HUES48 (cell line): Measurements from ENCODE around the gene RASGRP3.

Experiments used
- H3K27ac ChIP-seq: one replicate; pipeline ENCODE4 v1.7.0; 2013; ENCODE audit warnings: low read depth, low read length, inconsistent platforms
- H3K27me3 ChIP-seq: 2 replicates; pipeline ENCODE4 v1.6.1; 2013; ENCODE audit warnings: mild to moderate bottlenecking, low read length; ENCODE audit not compliant: control insufficient read depth, insufficient read depth
- H3K36me3 ChIP-seq: 2 replicates; pipeline ENCODE4 v1.6.1; 2013; ENCODE audit warnings: low read length; ENCODE audit not compliant: control insufficient read depth, insufficient read depth
- H3K4me1 ChIP-seq: 2 replicates; pipeline ENCODE4 v1.6.1; 2013; ENCODE audit warnings: mild to moderate bottlenecking, low read length; ENCODE audit not compliant: control insufficient read depth, insufficient read depth
- H3K4me3 ChIP-seq: 2 replicates; pipeline ENCODE4 v1.5.1; 2013; ENCODE audit warnings: mild to moderate bottlenecking, low read depth, low read length
- H3K9ac ChIP-seq: 2 replicates; pipeline ENCODE4 v1.6.1; 2013; ENCODE audit warnings: mild to moderate bottlenecking, low read depth, low read length, moderate library complexity
- H3K9me3 ChIP-seq: 2 replicates; pipeline ENCODE4 v1.6.1; 2013; ENCODE audit warnings: low read length; ENCODE audit not compliant: control insufficient read depth, insufficient read depth

Gene RASGRP3

GRCh38 chr2:33510586-33510968 lies 34.1 kb downstream of the RASGRP3 start:
- no peaks in the 10 kb centered on the region for H3K36me3 ChIP-seq
- H3K4me1 ChIP-seq = no peaks in the 10 kb centered on the region
- no peaks in the 10 kb centered on the region for H3K27me3 ChIP-seq
- H3K9me3 ChIP-seq = no peaks in the 10 kb centered on the region
- H3K27ac ChIP-seq = no peak overlapping the region
- no peak overlapping the region for H3K9ac ChIP-seq
- H3K4me3 ChIP-seq = no peak overlapping the region

GRCh38 chr2:33511141-33511540 lies 34.7 kb downstream of the RASGRP3 start:
- Histone ChIP-seq H3K36me3 (no peaks in the 10 kb centered on the region), H3K4me3 (no peak overlapping the region), H3K9ac (no peak overlapping the region), H3K27me3 (no peaks in the 10 kb centered on the region), H3K27ac (no peak overlapping the region), H3K9me3 (no peaks in the 10 kb centered on the region), H3K4me1 (no peaks in the 10 kb centered on the region)

- H3K4me3 ChIP-seq = no peak overlapping the region
- no peaks in the 10 kb centered on the region for H3K27me3 ChIP-seq
- no peak overlapping the region for H3K27ac ChIP-seq
- H3K4me1 ChIP-seq = no peaks in the 10 kb centered on the region
- no peaks in the 10 kb centered on the region for H3K36me3 ChIP-seq
- H3K9ac ChIP-seq = no peak overlapping the region
- H3K9me3 ChIP-seq = no peaks in the 10 kb centered on the region
These were observed 35.7 kb downstream of the RASGRP3 start for GRCh38 chr2:33512112-33512511.

GRCh38 chr2:33513480-33513879 lies 37.0 kb downstream of the RASGRP3 start:
- no peak overlapping the region for H3K27ac ChIP-seq
- no peaks in the 10 kb centered on the region for H3K4me1 ChIP-seq
- no peaks in the 10 kb centered on the region for H3K27me3 ChIP-seq
- H3K36me3 ChIP-seq = no peaks in the 10 kb centered on the region
- no peak overlapping the region for H3K9ac ChIP-seq
- H3K9me3 ChIP-seq = no peaks in the 10 kb centered on the region
- no peak overlapping the region for H3K4me3 ChIP-seq

GRCh38 chr2:33516456-33516995 lies 40.1 kb downstream of the RASGRP3 start:
- Histone ChIP-seq H3K27ac (no peak overlapping the region), H3K36me3 (no peaks in the 10 kb centered on the region), H3K9ac (no peak overlapping the region), H3K9me3 (no peaks in the 10 kb centered on the region), H3K4me1 (no peaks in the 10 kb centered on the region), H3K27me3 (no peaks in the 10 kb centered on the region), H3K4me3 (no peak overlapping the region)

- H3K4me3 ChIP-seq = no peak overlapping the region
- H3K9me3 ChIP-seq = no peaks in the 10 kb centered on the region
- no peak overlapping the region for H3K9ac ChIP-seq
- H3K27me3 ChIP-seq = no peaks in the 10 kb centered on the region
- H3K27ac ChIP-seq = no peak overlapping the region
- no peaks in the 10 kb centered on the region for H3K4me1 ChIP-seq
- H3K36me3 ChIP-seq = no peaks in the 10 kb centered on the region
These were observed 41.8 kb downstream of the RASGRP3 start for GRCh38 chr2:33518200-33518599.

- Histone ChIP-seq H3K27ac (no peak overlapping the region), H3K36me3 (no peaks in the 10 kb centered on the region), H3K4me3 (no peak overlapping the region), H3K9ac (no peak overlapping the region), H3K9me3 (no peaks in the 10 kb centered on the region), H3K27me3 (no peaks in the 10 kb centered on the region), H3K4me1 (no peaks in the 10 kb centered on the region)
These were observed 42.5 kb downstream of the RASGRP3 start for GRCh38 chr2:33518929-33519328.

GRCh38 chr2:33521791-33522281 lies 45.4 kb downstream of the RASGRP3 start:
- Histone ChIP-seq H3K27ac (no peak overlapping the region), H3K9me3 (no peaks in the 10 kb centered on the region), H3K9ac (no peak overlapping the region), H3K4me3 (no peak overlapping the region), H3K4me1 (no peaks in the 10 kb centered on the region), H3K27me3 (no peaks in the 10 kb centered on the region), H3K36me3 (no peaks in the 10 kb centered on the region)

- no peak overlapping the region for H3K4me3 ChIP-seq
- H3K4me1 ChIP-seq = no peaks in the 10 kb centered on the region
- H3K9ac ChIP-seq = no peak overlapping the region
- H3K36me3 ChIP-seq = no peaks in the 10 kb centered on the region
- no peaks in the 10 kb centered on the region for H3K9me3 ChIP-seq
- H3K27me3 ChIP-seq = no peaks in the 10 kb centered on the region
- H3K27ac ChIP-seq = no peak overlapping the region
These were observed 46.1 kb downstream of the RASGRP3 start for GRCh38 chr2:33522576-33522975.

- Histone ChIP-seq H3K36me3 (no peaks in the 10 kb centered on the region), H3K4me3 (no peak overlapping the region), H3K4me1 (no peaks in the 10 kb centered on the region), H3K9ac (no peak overlapping the region), H3K27me3 (no peaks in the 10 kb centered on the region), H3K9me3 (no peaks in the 10 kb centered on the region), H3K27ac (no peak overlapping the region)
These were observed 49.2 kb downstream of the RASGRP3 start for GRCh38 chr2:33525666-33526065.

GRCh38 chr2:33526132-33526531 lies 49.7 kb downstream of the RASGRP3 start:
- H3K9ac ChIP-seq = no peak overlapping the region
- H3K4me1 ChIP-seq = no peaks in the 10 kb centered on the region
- no peak overlapping the region for H3K4me3 ChIP-seq
- H3K27ac ChIP-seq = no peak overlapping the region
- H3K36me3 ChIP-seq = no peaks in the 10 kb centered on the region
- H3K9me3 ChIP-seq = no peaks in the 10 kb centered on the region
- no peaks in the 10 kb centered on the region for H3K27me3 ChIP-seq

GRCh38 chr2:33526921-33527320 lies 50.5 kb downstream of the RASGRP3 start:
- Histone ChIP-seq H3K27me3 (no peaks in the 10 kb centered on the region), H3K4me1 (no peaks in the 10 kb centered on the region), H3K9ac (no peak overlapping the region), H3K4me3 (no peak overlapping the region), H3K9me3 (no peaks in the 10 kb centered on the region), H3K27ac (no peak overlapping the region), H3K36me3 (no peaks in the 10 kb centered on the region)
